HEK293T (cell line): ENCODE measurements around the gene PLPPR5.

Source experiments
- BHLHE40 ChIP-seq: fragments of 450-650 bp; IDR thresholded peaks from 2 replicates; pipeline ENCODE4 v1.6.1; 2016; ENCODE audit warnings: mild to moderate bottlenecking, moderate library complexity, borderline replicate concordance
- ELF4 ChIP-seq: fragments of 450-650 bp; IDR thresholded peaks from 2 replicates; pipeline ENCODE4 v1.6.1; 2017; ENCODE audit warnings: antibody characterized with exemption
- FOXM1 ChIP-seq: fragments of 450-650 bp; IDR thresholded peaks from 2 replicates; pipeline ENCODE4 v1.6.1; 2017; ENCODE audit warnings: mild to moderate bottlenecking, borderline replicate concordance
- HDGF ChIP-seq: fragments of 450-650 bp; IDR thresholded peaks from 2 replicates; pipeline ENCODE4 v1.6.1; 2017; ENCODE audit warnings: antibody characterized with exemption, borderline replicate concordance
- SP1 ChIP-seq: fragments of 450-650 bp; IDR thresholded peaks from 2 replicates; pipeline ENCODE4 v1.6.1; 2017
- TARDBP ChIP-seq: fragments of 450-650 bp; IDR thresholded peaks from 2 replicates; pipeline ENCODE4 v1.6.1; 2016
- ZNF384 ChIP-seq: fragments of 450-650 bp; IDR thresholded peaks from 2 replicates; pipeline ENCODE4 v1.6.1; 2016
- TF ChIP-seq, protein P1 (sequence below): fragments of 450-650 bp; IDR thresholded peaks from 2 replicates; pipeline ENCODE4 v1.6.1; 2016

DNA sequence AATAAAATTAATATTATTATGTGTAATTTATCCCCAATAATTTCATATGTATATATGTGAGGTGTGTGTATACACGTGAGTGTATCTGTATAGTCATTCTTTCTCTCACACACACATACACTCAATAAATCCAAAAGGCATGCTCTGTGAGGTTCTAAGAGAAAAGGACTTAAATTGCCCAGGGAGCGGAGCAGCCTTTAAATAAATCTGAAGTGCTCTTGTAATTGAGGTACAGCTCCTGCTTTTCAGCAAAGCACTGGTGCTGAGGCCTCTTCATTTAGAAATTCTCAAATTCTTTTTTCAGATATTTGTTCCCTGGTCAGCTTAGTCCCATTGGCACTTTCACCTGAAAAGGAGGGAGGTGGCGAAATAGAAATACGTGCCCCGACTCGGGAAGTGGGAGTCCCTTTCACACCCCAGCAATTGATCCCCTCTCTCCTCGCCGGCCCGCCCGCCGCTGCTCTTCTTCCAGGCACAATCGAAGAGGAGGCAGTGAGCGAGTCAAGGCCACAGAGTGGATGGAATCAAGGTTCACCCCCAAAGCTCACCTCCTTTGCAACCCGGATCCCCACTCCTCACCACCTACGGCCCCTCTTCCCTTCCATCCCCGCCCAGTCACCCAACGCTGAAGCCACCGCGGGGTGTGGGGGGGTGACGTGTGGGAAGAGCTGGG is 944 bp downstream of the PLPPR5 start:
- TF ChIP-seq ELF4 (no peak), SP1 (no peak), FOXM1 (no peak), TARDBP (no peak), ZNF384 (no peak), BHLHE40 (no peak), HDGF (no peak)
- TF ChIP-seq, protein P1, sequence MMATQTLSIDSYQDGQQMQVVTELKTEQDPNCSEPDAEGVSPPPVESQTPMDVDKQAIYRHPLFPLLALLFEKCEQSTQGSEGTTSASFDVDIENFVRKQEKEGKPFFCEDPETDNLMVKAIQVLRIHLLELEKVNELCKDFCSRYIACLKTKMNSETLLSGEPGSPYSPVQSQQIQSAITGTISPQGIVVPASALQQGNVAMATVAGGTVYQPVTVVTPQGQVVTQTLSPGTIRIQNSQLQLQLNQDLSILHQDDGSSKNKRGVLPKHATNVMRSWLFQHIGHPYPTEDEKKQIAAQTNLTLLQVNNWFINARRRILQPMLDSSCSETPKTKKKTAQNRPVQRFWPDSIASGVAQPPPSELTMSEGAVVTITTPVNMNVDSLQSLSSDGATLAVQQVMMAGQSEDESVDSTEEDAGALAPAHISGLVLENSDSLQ, result no peak
